GM04503 (cell line): Measurements from ENCODE around the gene YPEL4.

Experiments used
- DNase-seq: peaks from one replicate; pipeline ENCODE4 v3.0.0-alpha.2; 2012; ENCODE audit warnings: low read depth

The YPEL4 gene

DNA sequence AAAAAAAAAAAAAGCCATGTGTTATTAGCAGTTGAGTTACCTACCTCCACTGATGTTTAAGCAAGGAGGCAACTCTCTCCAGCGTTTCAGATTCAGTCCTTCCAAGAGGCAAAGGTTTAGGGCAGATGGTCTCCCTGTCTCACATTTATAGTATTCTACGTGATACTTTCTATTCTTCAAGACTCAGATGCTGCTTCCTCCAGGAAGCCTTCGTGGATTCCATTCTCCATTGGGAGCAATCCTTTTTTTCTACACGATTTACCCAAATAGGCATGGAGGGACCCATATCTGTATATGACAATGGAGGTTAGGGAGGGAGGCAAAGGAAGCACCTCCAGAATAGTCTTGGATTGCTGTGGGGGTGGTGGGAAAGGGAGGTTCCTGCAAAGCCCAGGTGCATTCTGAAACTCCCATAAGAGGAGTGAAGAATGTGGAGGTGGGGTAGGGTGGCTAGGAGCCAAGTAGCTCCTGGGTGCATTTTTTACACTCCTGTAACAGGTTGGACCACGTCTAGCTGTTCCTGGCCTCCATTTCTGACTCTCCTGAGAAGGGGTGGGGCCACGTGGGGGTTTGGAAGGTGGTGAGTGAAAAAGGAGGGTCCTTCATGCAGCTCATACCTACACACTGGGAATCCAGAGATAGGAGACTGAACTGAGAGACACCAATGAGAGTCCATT, 16.2 kb downstream of the YPEL4 start:
- DNase-seq: no peak

DNA sequence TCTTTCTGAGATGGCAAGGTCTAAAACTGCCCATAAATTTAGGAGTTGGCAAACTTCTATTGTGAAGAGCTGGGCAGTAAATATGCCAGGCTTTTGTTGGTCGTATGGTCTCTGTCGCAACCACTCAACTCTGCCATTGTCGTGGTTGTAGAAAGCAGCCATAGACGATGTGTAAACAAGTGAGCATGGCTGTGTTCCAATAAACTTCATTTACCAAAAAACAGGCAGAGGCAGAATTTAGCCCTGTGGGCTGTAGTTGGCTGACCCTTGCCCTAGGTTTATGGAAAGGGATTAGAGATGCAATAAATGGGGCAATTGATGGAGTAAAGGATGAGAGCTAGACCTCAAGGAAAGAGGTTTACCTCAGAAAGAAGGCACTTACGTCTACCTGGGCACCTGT, 17.6 kb downstream of the YPEL4 start:
- no peak for DNase-seq

DNA sequence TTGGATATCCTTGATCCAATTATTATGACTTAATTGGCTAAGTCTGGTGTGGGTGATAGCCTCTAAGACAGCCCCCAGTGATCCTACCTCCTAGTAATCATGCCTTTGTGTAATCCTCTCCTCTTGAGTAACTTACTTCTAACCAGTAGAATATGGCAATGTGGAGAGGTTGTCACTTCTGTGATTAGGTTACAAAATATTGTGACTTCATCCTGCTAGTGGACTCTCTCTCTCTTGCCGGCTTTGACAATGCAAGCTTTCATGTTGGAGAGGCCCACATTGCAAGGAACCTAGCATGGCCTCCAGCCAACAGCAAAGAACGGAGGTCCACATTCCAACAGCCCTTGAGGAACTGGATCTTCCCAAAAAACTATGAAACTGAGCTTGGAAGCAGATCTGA, 19.5 kb downstream of the YPEL4 start:
- DNase-seq: no peak

DNA sequence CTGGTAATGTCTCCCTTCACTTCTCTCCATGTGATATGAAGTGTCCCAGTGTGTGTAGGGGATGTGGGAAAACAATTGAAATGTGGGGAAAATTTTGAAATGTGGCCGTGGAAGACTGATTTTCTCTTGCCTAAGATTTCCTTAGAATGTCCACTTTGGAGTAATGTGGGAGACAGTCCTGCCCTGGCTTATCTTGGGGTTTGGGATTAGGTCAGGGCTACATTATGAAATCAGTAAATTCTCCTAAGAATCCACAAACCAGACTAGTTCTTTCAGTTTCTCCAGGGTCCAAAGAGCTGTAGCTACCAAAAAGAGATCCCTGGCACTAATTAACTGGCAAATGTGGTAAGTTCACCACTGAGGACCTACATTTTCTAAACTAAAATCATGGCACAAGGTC, 22.8 kb downstream of the YPEL4 start:
- no peak for DNase-seq

DNA sequence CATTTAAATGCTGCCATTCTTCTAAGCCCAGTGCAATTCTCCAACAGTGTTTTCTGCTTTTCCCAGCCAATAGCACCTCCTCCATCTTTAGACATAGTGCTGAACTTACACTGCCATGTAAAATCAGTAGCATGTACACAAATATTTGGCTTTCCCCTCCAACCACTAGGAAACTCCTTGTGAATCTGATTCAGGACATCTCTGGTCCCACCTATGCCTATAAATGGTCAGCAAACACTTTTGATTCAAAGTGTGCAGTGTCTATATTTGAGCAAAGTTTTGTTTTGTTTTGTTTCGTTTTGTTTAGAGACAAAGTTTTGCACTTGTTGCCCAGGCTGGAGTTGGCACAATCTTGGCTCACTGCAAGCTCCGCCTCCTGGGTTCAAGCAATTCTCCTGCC, 24.8 kb downstream of the YPEL4 start:
- DNase-seq: no peak

DNA sequence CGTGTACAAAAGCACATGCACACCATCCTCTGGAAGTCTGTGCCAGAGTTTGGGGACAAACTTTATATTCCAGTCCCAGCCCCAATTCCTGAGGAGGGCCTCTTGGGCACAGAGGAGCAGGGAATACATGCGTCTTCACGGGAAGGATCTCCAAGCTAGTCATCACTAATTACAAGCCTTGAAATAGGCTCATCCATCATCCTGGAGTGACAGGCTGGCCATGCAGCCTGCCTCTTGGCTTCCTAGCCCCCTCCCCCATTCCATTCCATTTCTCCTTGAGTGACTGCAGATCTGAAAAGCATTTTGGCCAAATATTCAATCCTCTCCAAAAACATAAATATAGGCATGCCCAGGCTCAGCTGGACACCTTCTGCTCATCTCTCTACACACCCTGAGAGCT, 27.4 kb downstream of the YPEL4 start:
- no peak for DNase-seq

DNA sequence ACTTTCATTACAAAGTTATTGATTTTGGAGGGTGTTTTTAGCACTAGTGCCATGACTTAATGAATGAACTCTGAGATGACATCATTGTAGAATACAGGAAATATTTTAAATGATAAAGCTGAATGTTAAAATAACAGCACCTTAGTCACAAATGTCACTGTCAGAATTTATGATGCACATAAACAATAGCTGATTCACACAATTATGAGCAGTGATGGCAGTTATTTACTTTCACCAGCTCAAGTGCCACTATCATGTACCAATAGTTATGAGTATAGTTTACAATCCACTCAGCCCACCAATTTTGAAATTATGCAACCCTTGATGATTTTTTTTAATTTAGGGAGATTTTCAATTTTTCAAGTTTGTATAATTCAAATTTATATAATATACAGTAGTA, 29.2 kb downstream of the YPEL4 start:
- DNase-seq: no peak

DNA sequence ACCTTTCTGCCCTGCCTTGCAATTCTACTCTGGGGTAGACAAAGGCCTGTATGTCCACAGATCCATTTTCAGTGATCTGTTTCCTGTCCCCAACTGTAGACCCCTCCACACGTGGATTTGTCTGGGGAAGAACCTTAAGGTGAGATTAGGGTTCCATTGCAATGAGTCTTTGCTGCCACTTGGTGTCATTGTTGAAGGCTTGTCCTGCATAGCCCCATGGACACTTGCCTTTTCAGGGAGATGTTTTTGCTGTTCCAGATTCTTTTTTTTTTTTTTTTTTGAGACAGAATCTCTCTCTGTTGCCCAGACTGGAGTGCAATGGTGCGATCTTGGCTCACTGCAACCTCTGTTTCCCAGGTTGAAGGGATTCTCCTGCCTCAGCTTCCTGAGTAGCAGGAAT, 30.4 kb downstream of the YPEL4 start:
- DNase-seq: no peak

DNA sequence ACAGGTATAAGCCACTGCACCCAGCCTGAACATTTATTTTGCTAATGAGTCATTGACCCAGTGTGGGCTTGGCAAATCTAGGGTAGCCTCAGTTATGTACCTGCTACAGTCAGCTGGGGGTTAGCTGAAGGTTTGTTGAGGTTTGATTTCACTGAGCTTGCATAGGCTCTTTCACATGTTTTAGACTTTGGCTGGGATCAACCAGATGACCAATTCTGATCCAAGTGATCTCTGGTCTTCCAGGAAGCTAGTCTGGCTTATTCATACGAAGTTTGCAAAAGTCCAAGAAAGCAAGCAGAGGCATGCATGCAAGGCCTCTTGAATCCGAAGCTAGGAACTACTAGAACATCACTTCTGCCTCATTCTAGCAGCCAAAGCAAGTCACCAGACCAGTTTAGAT, 31.3 kb downstream of the YPEL4 start:
- DNase-seq: no peak

DNA sequence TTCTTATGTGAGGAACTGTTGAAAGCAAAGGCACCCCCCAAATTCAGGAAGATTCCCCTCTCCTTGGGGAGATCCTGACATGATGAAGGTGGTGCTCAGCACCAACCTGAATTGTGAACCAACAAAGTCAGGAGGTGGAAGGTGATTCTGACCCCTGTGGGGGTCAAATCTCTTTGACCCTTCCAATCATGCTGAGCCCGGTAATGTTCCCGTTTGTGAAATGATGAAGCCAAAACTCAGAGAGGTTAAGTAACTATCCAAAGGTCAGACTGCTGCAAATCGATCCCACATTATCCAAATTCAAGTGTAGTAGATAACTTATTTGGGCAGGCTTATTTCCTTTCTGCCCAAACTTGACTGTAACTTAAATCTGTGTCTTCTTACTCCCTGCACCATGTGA, 33.1 kb downstream of the YPEL4 start:
- DNase-seq: no peak

DNA sequence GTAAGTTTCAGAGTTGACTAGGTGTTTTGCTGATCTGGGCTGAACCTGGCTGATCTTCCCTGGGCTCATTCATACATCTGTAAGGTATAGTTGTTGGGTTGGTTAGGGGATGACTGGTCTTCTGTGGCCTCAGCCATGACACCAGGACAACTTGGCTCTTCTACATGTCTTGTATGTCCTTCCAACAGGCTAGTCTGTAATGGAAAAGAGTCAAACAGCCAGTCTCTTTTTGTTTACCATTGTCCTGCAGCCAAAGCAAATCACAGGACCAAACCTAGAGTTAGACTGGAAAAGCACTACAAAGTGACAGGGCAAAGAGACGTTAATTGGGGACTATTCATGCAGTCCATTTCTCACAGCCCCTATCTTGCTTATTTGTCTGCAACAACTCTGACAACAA, 34.4 kb downstream of the YPEL4 start:
- no peak for DNase-seq

DNA sequence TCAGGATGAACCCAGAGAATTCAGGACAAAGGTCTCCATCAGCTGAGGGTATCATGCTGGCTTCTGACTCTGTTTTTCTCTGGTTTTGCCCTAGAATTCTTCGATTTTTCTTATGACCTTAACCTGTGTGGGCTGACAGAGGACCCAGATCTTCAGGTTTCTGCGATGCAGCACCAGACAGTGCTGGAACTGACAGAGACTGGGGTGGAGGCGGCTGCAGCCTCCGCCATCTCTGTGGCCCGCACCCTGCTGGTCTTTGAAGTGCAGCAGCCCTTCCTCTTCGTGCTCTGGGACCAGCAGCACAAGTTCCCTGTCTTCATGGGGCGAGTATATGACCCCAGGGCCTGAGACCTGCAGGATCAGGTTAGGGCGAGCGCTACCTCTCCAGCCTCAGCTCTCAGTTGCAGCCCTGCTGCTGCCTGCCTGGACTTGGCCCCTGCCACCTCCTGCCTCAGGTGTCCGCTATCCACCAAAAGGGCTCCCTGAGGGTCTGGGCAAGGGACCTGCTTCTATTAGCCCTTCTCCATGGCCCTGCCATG, 35.4 kb downstream of the YPEL4 start:
- DNase-seq: no peak

DNA sequence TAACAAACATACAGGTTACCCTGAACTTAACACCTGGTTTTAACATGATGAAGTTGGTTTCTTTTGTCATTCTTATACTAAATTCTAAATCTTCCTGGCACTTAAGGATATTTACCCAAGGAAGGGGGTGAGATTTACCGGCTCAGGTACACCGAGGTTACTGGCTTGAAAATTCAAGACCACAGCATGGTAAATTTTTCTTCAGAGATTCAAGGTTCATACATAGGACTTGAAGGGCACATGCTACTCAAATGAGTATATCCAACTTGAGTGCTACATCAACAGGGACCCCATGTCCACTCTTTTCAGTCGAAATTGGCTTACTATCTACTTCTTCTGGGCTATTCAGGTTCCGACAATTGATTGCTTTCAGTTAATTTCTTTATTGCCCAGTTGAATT, 39.5 kb downstream of the YPEL4 start:
- DNase-seq: no peak

DNA sequence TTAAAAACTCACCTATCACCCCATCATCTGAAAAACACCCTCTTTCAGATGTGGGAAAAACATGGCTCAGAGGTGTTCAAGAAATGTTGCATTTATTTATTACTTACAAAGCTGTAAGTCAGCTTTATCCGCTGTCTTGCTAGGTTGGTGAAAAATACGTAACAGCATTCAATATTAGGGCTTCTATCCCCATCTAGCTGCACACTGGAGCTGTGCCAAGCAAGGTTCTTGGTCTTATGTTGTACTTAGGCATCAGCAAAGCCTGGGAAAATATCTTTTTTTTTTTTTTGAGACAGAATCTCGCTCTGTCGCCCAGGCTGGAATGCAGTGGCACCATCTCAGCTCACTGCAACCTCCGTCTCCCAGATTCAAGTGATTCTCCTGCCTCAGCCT, 44.7 kb downstream of the YPEL4 start:
- no peak for DNase-seq

DNA sequence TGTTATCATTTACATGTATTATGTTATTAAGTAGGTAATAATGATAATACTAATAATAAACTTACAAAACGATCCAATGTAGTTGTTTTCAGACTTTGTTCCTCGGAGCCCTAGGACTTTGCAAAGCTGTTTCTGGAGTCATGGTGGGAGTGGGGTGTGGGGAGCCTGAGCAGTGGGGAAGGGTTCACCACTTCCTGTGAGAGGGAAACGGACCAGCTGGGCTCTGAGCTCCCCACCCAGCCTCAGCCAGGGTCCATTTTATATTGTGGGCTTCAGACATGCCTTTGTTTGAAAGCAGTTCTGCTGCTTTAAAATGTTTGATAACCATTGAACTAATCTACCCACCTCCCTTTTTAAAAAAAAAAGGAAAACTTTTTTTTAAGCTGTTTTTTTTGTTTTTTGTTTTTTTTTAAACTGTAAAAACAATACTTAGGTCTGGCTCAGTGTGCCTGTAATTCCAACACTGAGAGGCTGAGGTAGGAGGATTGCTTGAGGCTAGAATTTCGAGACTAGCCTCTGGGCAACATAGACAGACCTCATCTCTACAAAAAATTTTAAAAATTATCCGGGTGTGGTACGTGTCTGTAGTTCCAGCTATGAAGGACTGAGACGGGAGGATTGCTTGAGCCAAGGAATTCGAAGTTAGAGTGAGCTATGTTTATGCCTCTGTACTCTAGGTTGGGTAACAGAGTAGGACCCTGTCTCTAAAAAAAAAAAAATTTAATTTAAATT, 45.2 kb downstream of the YPEL4 start:
- no peak for DNase-seq

DNA sequence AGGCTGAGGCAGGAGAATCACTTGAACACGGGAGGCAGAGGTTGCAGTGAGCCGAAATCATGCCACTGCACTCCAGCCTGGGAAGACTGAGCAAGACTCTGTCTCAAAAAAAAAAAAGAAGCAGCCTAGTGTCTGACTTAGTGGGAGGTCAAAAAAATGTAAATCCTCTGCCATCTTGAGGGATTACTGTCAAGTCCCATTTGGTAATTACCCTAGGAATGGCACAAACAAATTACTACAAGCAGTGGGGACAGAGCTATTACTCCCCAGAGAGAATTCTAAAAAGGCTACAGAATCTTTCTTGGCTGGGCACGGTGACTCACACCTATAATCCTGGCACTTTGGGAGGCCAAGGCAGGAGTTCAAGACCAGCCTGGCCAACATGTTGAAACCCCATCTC, 48.4 kb downstream of the YPEL4 start:
- DNase-seq: no peak

DNA sequence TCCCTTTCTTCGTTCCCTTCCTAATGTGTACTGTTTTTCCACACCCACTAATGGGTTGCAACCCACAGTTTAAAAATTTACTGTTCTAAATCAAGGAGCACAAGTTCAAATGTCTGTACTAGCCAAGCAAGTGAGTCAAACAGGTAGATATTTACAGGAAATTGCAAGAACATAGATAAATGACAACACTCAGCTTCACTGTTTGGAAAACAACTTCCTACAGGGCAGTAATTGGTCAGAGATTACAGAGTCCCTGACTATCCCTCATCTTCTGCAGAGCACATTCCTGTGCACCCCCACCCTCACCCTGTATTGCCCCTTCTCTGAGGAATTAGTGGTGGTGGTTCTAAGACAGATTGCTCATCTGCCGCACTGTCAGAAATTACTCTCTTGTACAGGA, 50.3 kb downstream of the YPEL4 start:
- DNase-seq: no peak

DNA sequence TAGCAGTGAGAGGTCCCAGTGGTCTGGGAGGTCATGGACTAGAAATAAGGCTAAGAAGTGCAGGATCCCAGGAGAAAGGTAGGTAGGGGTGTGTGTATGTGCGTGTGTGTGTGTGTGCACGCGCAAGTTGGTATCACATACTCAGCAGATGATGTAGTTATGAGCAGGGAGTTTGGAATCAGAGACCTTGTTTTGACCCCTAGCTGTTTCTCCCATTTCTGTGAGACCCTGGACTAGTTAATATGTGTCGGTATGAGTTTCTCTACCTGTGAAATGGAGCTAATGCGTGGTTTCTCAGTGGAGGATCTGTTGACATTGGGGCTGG, 50.9 kb downstream of the YPEL4 start:
- no peak for DNase-seq

DNA sequence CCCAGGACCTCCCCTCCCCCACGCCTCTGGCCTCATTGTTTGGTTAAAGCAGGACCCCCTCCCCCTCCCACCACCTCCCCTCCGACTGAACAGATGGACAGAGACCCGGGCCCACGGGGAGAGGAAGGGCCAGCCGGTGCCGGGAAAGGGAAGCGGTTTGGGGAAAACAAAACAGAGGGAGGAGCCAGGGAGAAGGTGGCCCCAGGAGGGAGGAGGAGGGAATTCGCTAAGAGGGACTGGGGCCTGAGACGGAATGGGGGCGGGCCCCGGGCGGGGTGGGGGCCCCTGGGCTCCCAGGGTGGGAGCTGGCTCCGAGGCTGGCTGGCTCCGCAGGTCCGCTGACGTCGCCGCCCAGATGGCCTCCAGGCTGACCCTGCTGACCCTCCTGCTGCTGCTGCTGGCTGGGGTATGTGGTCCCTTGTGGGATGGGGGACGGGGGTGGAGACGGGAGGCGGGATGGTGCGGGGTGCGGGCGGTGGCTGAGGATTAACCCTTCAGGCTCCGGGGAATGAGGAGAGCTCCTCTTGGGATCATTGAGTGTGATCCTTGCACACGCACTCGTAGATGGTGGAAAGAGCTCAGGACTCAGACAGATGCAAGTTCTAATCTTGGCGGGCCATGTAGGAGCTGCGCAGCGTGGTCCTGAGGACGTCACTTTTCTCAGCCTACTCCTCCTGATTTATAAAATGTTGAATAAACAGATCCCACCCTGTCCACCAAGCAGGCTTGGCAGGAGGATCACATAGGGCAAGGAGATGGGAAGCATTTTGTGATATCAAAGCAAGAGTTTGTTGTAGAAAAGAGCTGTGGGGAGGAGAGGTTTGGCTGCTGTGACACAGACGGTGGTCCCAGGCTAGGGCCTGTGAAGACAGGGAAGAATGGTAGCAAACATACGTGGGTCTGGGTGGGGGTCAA, 51.5 kb downstream of the YPEL4 start:
- no peak for DNase-seq

DNA sequence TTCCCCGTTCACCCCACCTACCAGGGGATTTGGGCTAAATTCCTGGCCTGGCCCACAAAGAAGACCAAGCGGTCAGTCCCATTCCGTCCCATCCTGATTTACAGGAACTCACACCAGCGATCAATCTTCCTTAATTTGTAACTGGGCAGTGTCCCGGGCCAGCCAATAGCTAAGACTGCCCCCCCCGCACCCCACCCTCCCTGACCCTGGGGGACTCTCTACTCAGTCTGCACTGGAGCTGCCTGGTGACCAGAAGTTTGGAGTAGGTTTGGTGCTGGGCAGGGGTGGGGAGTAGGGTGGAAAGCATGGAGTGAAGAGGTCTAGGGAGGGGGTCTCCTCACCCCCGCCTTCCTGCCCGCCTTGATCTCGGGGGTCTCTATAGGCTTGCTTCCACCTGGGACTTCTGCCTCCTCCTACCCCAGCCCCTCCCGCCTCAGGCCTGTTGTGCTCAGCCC, 52.2 kb downstream of the YPEL4 start, which contains the start of gene SERPING1:
SERPING1 (plus strand) TSS at position 225 of the 455 bp plus-strand sequence. CDS start 586 bp downstream, outside the sequence.
- DNase-seq: no peak

DNA sequence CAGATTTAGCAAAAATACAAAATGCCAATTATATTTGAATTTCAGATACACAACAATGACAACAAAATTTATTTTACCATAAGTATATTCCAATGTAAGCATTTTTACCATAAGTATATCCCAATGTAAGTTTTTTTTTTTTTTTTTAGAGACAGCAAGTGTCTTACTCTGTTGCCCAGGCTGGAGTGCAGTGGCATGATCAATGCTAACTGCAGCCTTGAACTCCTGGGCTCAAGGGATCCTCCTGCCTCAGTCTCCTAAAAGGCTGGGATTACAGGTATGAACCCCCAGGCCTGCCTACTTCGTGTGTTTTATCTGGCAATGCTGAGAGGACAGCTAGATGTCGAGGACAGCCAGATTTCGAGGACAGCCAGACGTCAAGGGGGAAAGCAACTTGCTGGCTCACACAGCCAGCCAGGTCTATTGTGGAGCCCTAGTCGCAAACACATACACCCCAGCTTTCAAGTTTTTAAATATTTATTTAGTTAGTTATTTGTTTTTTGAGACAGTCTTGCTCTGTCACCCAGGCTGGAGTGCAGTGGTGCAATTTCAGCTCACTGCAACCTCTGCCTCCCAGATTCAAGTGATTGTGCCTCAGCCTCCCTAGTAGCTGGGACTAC, 53.3 kb downstream of the YPEL4 start:
- no peak for DNase-seq
